Measurements from ENCODE around the gene DOK7.

GRCh38 chr4:3511187-3511586 is 48.1 kb downstream of the DOK7 start:
- no peak for TF ChIP-seq TSHZ2 (CRISPR knock-in tag; IDR thresholded peaks at IDR 0.05)
- TF ChIP-seq ARNTL (CRISPR knock-in tag; IDR thresholded peaks at IDR 0.05; ENCODE audit: borderline replicate concordance, low read depth) = no peak
- TF ChIP-seq OSR1 (CRISPR knock-in tag; IDR thresholded peaks at IDR 0.05) = no peak
- TF ChIP-seq RARB (CRISPR knock-in tag; IDR thresholded peaks at IDR 0.05) = no peak
- TF ChIP-seq PATZ1 (CRISPR knock-in tag; IDR thresholded peaks at IDR 0.05; ENCODE audit: borderline replicate concordance) = no peak
